Measurements from ENCODE around the gene KL.

KL gene

DNA sequence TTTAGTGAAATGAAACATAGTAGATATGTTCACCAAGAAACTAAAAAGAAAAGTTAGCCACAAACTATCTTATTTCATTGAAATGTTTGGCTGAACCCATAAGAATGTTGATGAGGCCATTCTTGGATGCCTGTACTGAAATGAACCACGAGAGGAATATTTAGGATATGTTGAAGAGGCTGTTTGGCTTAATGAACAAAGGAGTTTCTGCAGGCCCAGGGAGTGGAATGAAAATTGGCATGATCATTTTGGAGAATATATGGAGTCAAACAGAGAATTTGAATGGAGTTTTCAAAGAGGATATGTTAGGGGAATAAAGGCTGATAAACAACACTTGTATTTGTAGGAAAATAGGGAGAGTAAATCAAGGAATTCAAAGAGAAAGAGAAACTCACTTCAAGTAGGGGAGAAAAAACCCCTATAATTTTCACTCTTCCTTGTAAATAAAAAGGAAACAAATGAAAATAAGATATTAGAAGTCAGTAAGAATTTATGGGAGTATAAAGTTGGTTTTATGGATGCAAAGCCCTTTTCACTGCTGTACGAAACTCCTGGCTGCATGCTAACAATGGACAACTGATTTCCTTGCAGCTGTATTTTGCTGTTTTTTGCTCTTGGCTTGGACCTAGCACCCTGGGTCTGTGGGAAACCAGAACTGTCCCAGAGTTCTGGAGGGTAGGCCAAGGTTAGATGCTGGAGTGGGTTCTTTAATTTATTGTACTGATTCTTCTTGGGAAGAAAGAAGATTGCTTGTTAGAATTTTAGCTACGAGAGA is 36.5 kb downstream of the KL start:
- H3K4me2 ChIP-seq (ENCODE audit: low read length), result no peak overlapping the region
- peak overlapping the region; percentile 37 for H3K27ac ChIP-seq
- no peaks in the 10 kb centered on the region for H3K36me3 ChIP-seq (ENCODE audit: control insufficient read depth, insufficient read depth, low read length)
- no peaks in the 10 kb centered on the region for H3K27me3 ChIP-seq (ENCODE audit: control insufficient read depth, insufficient read depth, low read length)
- no peak overlapping the region for H2AFZ ChIP-seq
- H3K4me3 ChIP-seq (ENCODE audit: low read depth, low read length), result no peak overlapping the region
- TF ChIP-seq, protein P1, sequence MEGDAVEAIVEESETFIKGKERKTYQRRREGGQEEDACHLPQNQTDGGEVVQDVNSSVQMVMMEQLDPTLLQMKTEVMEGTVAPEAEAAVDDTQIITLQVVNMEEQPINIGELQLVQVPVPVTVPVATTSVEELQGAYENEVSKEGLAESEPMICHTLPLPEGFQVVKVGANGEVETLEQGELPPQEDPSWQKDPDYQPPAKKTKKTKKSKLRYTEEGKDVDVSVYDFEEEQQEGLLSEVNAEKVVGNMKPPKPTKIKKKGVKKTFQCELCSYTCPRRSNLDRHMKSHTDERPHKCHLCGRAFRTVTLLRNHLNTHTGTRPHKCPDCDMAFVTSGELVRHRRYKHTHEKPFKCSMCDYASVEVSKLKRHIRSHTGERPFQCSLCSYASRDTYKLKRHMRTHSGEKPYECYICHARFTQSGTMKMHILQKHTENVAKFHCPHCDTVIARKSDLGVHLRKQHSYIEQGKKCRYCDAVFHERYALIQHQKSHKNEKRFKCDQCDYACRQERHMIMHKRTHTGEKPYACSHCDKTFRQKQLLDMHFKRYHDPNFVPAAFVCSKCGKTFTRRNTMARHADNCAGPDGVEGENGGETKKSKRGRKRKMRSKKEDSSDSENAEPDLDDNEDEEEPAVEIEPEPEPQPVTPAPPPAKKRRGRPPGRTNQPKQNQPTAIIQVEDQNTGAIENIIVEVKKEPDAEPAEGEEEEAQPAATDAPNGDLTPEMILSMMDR (IDR thresholded peaks at IDR 0.05), result no peak
- H3K9ac ChIP-seq, result no peak overlapping the region
- H3K4me1 ChIP-seq, result peaks cover 23% of the 10 kb centered on the region
- no peaks in the 10 kb centered on the region for H3K9me3 ChIP-seq (ENCODE audit: control insufficient read depth, low read length)
- H3K79me2 ChIP-seq, result peaks cover 21% of the 10 kb centered on the region

DNA sequence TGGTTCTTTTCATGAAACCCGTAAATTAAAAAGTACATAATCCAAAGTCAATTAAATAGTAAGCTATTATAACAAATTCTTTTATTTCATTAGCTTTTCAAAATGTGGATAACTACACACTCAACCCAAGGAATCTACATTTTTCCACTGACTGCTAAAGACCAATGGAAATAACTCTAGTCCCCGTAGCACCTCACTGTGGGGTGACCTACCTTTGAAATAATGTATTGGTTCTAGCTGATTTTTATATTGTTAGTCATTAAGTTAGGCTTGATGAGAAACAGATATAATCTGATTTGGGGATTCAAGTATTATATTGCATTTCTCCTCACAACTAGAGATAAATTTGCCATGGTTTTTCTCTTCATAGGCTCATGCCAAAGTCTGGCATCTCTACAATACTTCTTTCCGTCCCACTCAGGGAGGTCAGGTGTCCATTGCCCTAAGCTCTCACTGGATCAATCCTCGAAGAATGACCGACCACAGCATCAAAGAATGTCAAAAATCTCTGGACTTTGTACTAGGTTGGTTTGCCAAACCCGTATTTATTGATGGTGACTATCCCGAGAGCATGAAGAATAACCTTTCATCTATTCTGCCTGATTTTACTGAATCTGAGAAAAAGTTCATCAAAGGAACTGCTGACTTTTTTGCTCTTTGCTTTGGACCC is 37.3 kb downstream of the KL start:
- no peaks in the 10 kb centered on the region for H3K36me3 ChIP-seq (ENCODE audit: control insufficient read depth, insufficient read depth, low read length)
- no peak overlapping the region for H3K4me3 ChIP-seq (ENCODE audit: low read depth, low read length)
- H2AFZ ChIP-seq, result no peak overlapping the region
- peak overlapping the region; percentile 37 for H3K27ac ChIP-seq
- H3K27me3 ChIP-seq (ENCODE audit: control insufficient read depth, insufficient read depth, low read length), result no peaks in the 10 kb centered on the region
- peaks cover 18% of the 10 kb centered on the region for H3K79me2 ChIP-seq
- no peaks in the 10 kb centered on the region for H3K9me3 ChIP-seq (ENCODE audit: control insufficient read depth, low read length)
- H3K4me2 ChIP-seq (ENCODE audit: low read length), result no peak overlapping the region
- peaks cover 20% of the 10 kb centered on the region for H3K4me1 ChIP-seq
- TF ChIP-seq, protein P1 (IDR thresholded peaks at IDR 0.05), result no peak
- no peak overlapping the region for H3K9ac ChIP-seq

DNA sequence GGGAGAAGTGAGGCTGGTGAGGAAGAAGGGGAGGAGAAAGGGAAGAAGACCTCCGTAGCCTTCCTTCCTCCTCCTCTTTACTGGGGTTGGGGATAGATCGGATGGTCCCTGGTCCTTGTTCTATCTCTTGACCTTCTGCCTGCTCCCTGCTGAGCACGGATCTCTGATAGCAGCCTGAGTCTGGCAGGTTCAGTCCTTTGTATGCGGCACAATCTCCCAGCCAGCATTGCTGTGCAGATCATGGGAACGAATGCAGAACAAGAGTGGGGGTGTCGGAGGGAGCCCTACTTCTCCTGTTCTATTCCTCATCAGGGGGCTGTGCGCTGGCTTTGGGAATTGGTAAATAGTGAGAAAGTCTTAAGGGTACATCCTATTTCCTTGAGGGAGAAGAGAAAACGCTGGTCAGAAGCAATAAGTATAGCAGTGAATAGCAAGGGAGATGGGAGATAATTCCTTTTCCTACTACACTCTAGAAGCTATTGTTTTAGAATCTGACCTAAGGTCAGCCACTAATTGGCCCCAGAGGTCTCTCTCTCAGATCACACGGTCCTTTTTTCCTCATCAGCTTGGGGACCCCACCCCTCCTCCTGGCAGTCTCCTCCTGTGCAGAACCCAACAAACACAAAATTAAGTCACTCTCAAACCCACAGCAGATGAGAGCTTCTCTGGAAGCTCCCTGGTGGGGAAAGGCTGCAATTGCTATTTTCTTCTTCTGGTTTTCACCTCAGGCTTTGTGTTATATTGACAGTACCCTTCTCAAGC is 41.0 kb downstream of the KL start:
- Histone ChIP-seq H3K27me3 (ENCODE audit: control insufficient read depth, insufficient read depth, low read length) (no peaks in the 10 kb centered on the region), H2AFZ (no peak overlapping the region), H3K79me2 (peaks cover 7% of the 10 kb centered on the region), H3K9ac (no peak overlapping the region), H3K4me1 (peaks cover 10% of the 10 kb centered on the region), H3K9me3 (ENCODE audit: control insufficient read depth, low read length) (no peaks in the 10 kb centered on the region), H3K4me2 (ENCODE audit: low read length) (peak overlapping the region; percentile 10), H3K4me3 (ENCODE audit: low read depth, low read length) (no peak overlapping the region), H3K27ac (peak overlapping the region; percentile 76), H3K36me3 (ENCODE audit: control insufficient read depth, insufficient read depth, low read length) (no peaks in the 10 kb centered on the region)
- TF ChIP-seq, protein P1 (IDR thresholded peaks at IDR 0.05), result no peak

DNA sequence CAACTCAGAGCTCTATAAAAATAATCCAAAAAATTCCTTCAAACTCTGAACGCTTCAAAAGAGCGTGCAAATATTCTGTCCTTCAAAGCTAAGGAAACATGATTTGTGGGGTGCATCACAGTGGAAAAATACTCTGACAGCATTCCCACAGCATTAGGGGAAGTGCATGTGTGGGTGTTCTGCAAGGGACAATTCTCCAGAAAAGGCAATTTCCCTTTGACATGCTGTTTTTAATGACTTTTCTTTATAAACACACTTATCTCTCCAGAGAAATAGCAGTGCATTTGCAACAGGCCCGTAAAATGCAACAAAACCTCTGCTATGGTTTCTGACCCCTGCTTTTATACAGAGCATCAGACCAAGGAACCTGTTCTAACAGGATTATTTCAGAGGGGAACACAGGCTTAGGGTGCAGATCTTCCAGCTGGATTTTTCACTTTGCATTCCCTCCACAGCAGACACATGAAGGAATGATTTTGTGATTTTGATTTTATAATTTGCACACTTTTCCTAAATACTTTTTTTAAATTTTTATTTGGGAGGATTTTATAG is 42.6 kb downstream of the KL start:
- TF ChIP-seq, protein P1 (IDR thresholded peaks at IDR 0.05), result no peak
- Histone ChIP-seq H3K4me2 (ENCODE audit: low read length) (no peak overlapping the region), H3K27me3 (ENCODE audit: control insufficient read depth, insufficient read depth, low read length) (no peaks in the 10 kb centered on the region), H3K27ac (no peak overlapping the region), H2AFZ (no peak overlapping the region), H3K79me2 (peaks cover 5% of the 10 kb centered on the region), H3K4me3 (ENCODE audit: low read depth, low read length) (no peak overlapping the region), H3K9ac (no peak overlapping the region), H3K9me3 (ENCODE audit: control insufficient read depth, low read length) (no peaks in the 10 kb centered on the region), H3K4me1 (peaks cover 10% of the 10 kb centered on the region), H3K36me3 (ENCODE audit: control insufficient read depth, insufficient read depth, low read length) (no peaks in the 10 kb centered on the region)
